Measurements from ENCODE around the gene FBXL20. TPM values are rescaled to one million over a fixed set of nuclear protein-coding genes. Genes with fewer than 3 reads are reported as not detected.
"Not testable (repeated sequence)": the region's sequence is repeated elsewhere in the genome, so short reads cannot be mapped to it uniquely, and the experiment has no call there.

Gene FBXL20
- total RNA-seq, 2 donors from 2014 or later = 15.6 to 18.1 TPM

DNA sequence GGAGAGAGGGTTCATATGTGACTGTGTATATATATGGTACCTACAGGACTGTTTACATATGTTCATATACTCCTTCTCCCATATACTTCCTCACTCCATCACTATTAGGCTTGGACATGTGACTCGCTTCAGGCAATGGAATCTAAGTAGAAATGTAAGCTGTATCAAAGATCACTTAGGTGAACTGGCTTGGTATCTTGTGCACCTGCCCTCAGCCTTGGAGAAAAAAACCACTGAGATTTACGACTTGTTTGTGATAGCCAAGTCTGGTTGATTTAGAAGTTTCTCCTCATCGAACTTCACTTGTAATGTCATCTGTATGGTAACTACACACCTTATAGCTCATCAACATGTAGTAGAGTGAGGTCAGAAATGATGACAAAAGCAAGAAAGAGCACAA is 59.9 kb downstream of the FBXL20 start:
- H3K27me3 ChIP-seq (ENCODE audit: control insufficient read depth, insufficient read depth, low read length, poor library complexity, severe bottlenecking) = no peaks in the 10 kb centered on the region
- 92 to 100% methylated on average over 1 to 3 of the region's 3 CpGs for WGBS, 2 experiments (ENCODE audit: insufficient coverage in 1 of 2, insufficient read length in 1 of 2)
- no peak overlapping the region for H3K4me3 ChIP-seq (ENCODE audit: low read length)
- no peaks in the 10 kb centered on the region for H3K4me1 ChIP-seq (ENCODE audit: control insufficient read depth, insufficient read depth, low read length)
- TF ChIP-seq, protein P1, sequence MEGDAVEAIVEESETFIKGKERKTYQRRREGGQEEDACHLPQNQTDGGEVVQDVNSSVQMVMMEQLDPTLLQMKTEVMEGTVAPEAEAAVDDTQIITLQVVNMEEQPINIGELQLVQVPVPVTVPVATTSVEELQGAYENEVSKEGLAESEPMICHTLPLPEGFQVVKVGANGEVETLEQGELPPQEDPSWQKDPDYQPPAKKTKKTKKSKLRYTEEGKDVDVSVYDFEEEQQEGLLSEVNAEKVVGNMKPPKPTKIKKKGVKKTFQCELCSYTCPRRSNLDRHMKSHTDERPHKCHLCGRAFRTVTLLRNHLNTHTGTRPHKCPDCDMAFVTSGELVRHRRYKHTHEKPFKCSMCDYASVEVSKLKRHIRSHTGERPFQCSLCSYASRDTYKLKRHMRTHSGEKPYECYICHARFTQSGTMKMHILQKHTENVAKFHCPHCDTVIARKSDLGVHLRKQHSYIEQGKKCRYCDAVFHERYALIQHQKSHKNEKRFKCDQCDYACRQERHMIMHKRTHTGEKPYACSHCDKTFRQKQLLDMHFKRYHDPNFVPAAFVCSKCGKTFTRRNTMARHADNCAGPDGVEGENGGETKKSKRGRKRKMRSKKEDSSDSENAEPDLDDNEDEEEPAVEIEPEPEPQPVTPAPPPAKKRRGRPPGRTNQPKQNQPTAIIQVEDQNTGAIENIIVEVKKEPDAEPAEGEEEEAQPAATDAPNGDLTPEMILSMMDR (conservative IDR thresholded peaks at IDR 0.05) = no peak
- Mint-ChIP-seq H3K27ac (no peak overlapping the region), H3K4me1 (no peaks in the 10 kb centered on the region), H3K27me3 (ENCODE audit: insufficient read depth) (no peaks in the 10 kb centered on the region), H3K36me3 (ENCODE audit: low read depth) (peaks cover 36% of the 10 kb centered on the region), H3K4me3 (no peak overlapping the region), H3K9me3 (peaks cover 22% of the 10 kb centered on the region)
- H3K27ac ChIP-seq (ENCODE audit: low read depth, low read length) = no peak overlapping the region
- peaks cover 10% of the 10 kb centered on the region for H3K36me3 ChIP-seq (ENCODE audit: control insufficient read depth, insufficient read depth, low read length)
- peaks cover 17% of the 10 kb centered on the region for H3K9me3 ChIP-seq (ENCODE audit: control insufficient read depth, low read length)
- H3K9ac ChIP-seq (ENCODE audit: extremely low read depth, low read length, poor library complexity, severe bottlenecking) = no peak overlapping the region
- no peak for DNase-seq

DNA sequence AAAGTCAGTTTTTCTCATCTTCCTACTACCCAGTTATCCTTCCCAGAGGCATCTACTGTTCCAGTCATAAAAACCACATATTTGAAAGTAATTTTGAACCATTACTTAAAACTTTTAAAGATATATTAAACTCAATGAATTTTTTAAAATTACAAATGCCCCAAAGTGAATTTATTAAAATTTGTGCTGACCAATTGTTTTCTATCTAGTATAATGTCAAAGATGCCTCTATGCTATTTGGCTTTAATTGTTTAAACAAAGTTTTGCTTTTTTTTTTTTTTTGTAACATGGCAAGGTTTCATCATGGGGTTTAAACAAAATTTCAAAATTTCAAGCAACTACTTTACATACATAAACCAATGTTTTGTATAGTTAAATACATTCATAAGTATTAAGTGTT is 60.7 kb downstream of the FBXL20 start:
- H3K9ac ChIP-seq (ENCODE audit: extremely low read depth, low read length, poor library complexity, severe bottlenecking) = no peak overlapping the region
- no peak for DNase-seq
- H3K27me3 Mint-ChIP-seq (ENCODE audit: insufficient read depth) = no peaks in the 10 kb centered on the region
- H3K4me3 Mint-ChIP-seq = no peak overlapping the region
- no peak overlapping the region for H3K4me3 ChIP-seq (ENCODE audit: low read length)
- H3K36me3 Mint-ChIP-seq (ENCODE audit: low read depth) = peaks cover 43% of the 10 kb centered on the region
- H3K27ac ChIP-seq (ENCODE audit: low read depth, low read length) = no peak overlapping the region
- H3K9me3 ChIP-seq (ENCODE audit: control insufficient read depth, low read length) = peaks cover 25% of the 10 kb centered on the region
- peaks cover 30% of the 10 kb centered on the region for H3K9me3 Mint-ChIP-seq
- no peaks in the 10 kb centered on the region for H3K27me3 ChIP-seq (ENCODE audit: control insufficient read depth, insufficient read depth, low read length, poor library complexity, severe bottlenecking)
- TF ChIP-seq, protein P1 (conservative IDR thresholded peaks at IDR 0.05) = no peak
- H3K4me1 ChIP-seq (ENCODE audit: control insufficient read depth, insufficient read depth, low read length) = no peaks in the 10 kb centered on the region
- H3K36me3 ChIP-seq (ENCODE audit: control insufficient read depth, insufficient read depth, low read length) = peaks cover 13% of the 10 kb centered on the region
- H3K27ac Mint-ChIP-seq = no peak overlapping the region
- H3K4me1 Mint-ChIP-seq = no peaks in the 10 kb centered on the region

DNA sequence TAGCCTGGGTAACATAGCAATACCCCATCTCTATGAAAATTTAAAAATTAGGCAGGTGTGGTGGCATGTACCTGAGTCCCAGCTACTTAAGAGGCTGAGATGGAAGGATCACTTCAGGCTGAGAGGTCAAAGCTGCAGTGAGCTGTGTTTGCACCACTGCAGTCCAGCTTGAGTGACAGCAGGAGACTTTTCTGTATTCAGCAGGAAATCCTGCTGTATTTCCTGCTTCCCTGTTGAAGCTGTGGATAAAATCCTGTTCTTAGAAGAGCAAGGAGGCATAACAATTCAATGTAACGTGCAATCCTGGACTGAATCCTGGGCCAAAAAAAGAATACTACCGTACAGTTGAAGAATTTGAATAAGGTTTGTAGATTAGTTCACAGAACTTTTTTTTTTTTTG is 62.2 kb downstream of the FBXL20 start:
- peaks cover 41% of the 10 kb centered on the region for H3K9me3 Mint-ChIP-seq
- Histone ChIP-seq H3K9me3 (ENCODE audit: control insufficient read depth, low read length) (peaks cover 33% of the 10 kb centered on the region), H3K27ac (ENCODE audit: low read depth, low read length) (no peak overlapping the region), H3K4me1 (ENCODE audit: control insufficient read depth, insufficient read depth, low read length) (no peaks in the 10 kb centered on the region), H3K27me3 (ENCODE audit: control insufficient read depth, insufficient read depth, low read length, poor library complexity, severe bottlenecking) (no peaks in the 10 kb centered on the region), H3K9ac (ENCODE audit: extremely low read depth, low read length, poor library complexity, severe bottlenecking) (no peak overlapping the region), H3K4me3 (ENCODE audit: low read length) (no peak overlapping the region), H3K36me3 (ENCODE audit: control insufficient read depth, insufficient read depth, low read length) (peaks cover 14% of the 10 kb centered on the region)
- no peak for DNase-seq
- H3K36me3 Mint-ChIP-seq (ENCODE audit: low read depth) = peaks cover 57% of the 10 kb centered on the region
- H3K27me3 Mint-ChIP-seq (ENCODE audit: insufficient read depth) = no peaks in the 10 kb centered on the region
- H3K27ac Mint-ChIP-seq = no peak overlapping the region
- 86 to 95% methylated on average over 2 of the region's 2 CpGs for WGBS, 2 experiments (ENCODE audit: insufficient coverage in 1 of 2, insufficient read length in 1 of 2)
- no peak overlapping the region for H3K4me3 Mint-ChIP-seq
- TF ChIP-seq, protein P1 (conservative IDR thresholded peaks at IDR 0.05) = no peak
- H3K4me1 Mint-ChIP-seq = no peaks in the 10 kb centered on the region

DNA sequence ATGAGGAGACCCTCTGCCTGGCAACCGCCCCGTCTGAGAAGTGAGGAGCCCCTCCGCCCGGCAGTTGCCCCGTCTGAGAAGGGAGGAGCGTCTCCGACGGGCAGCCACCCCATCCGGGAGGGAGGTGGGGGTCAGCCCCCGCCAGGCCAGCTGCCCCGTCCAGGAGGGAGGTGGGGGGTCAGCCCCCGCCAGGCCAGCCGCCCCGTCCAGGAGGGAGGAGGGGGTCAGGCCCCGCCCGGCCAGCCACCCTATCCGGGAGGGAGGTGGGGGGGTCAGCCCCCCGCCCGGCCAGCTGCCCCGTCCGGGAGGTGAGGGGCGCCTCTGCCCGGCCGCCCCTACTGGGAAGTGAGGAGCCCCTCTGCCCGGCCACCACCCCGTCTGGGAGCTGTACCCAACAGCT is 63.8 kb downstream of the FBXL20 start:
- H3K4me3 Mint-ChIP-seq; H3K9ac ChIP-seq (ENCODE audit: extremely low read depth, low read length, poor library complexity, severe bottlenecking); H3K4me3 ChIP-seq (ENCODE audit: low read length); H3K27me3 Mint-ChIP-seq (ENCODE audit: insufficient read depth); H3K4me1 ChIP-seq (ENCODE audit: control insufficient read depth, insufficient read depth, low read length); H3K27ac Mint-ChIP-seq; H3K27me3 ChIP-seq (ENCODE audit: control insufficient read depth, insufficient read depth, low read length, poor library complexity, severe bottlenecking); DNase-seq; H3K4me1 Mint-ChIP-seq; H3K27ac ChIP-seq (ENCODE audit: low read depth, low read length): not testable (repeated sequence)
- Histone ChIP-seq H3K9me3 (ENCODE audit: control insufficient read depth, low read length) (peaks cover 38% of the 10 kb centered on the region), H3K36me3 (ENCODE audit: control insufficient read depth, insufficient read depth, low read length) (peaks cover 14% of the 10 kb centered on the region)
- Mint-ChIP-seq H3K36me3 (ENCODE audit: low read depth) (peaks cover 72% of the 10 kb centered on the region), H3K9me3 (peaks cover 56% of the 10 kb centered on the region)
- WGBS, 2 experiments (ENCODE audit: insufficient coverage in 1 of 2, insufficient read length in 1 of 2) = 92 to 97% methylated on average over 6 to 20 of the region's 26 CpGs

All from endodermal cell (in vitro differentiated cells).